Measurements from ENCODE around the gene CCDC9B.

Gene CCDC9B

GRCh38 chr15:40296561-40297230 lies 44.0 kb downstream of the CCDC9B start:
- H3K4me3 ChIP-seq (ENCODE audit: low read length): no peak overlapping the region
- DNase-seq (ENCODE audit: low read depth): no peak
- TF ChIP-seq CTCF (conservative IDR thresholded peaks at IDR 0.05; ENCODE audit: low read depth, low read length): no peak

DNA sequence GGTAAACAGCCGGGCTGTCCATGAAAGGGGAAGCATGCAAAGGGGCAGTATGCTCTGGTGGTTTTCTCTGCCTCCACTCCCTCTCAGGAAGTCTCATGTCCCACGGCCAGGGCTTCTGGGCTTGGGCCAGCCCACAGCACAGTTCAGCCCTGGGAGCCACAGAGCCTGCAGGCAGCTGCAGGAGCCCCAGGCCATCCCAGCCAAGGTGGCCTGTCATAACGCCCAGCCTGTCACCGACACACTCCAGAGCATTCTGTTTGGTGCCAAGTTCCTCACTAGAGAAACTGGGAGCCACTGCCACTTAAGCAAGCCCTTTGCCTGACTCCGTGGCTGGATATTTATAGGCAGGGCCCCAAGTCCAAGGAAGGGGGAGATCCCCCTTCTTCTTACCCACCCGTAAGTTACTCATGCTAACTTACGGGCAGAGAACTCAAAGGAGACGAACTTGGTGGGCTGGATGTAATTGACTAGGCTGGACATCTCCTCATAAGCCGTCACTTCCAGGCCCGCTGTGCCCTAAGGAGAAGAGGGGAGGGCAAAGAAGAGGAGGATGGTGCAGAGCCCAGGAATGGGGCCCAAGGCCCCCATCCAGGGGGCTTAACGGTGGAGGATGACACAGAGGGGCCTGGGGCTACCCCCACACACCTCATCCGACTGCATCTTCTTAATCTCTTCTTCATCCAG lies 44.7 kb downstream of the CCDC9B start:
- H3K4me3 ChIP-seq (ENCODE audit: low read length): no peak overlapping the region
- DNase-seq (ENCODE audit: low read depth): no peak
- no peak for TF ChIP-seq CTCF (conservative IDR thresholded peaks at IDR 0.05; ENCODE audit: low read depth, low read length)

GRCh38 chr15:40295297-40295696 lies 45.4 kb downstream of the CCDC9B start:
- DNase-seq (ENCODE audit: low read depth): no peak
- no peak overlapping the region for H3K4me3 ChIP-seq (ENCODE audit: low read length)
- no peak for TF ChIP-seq CTCF (conservative IDR thresholded peaks at IDR 0.05; ENCODE audit: low read depth, low read length)

DNA sequence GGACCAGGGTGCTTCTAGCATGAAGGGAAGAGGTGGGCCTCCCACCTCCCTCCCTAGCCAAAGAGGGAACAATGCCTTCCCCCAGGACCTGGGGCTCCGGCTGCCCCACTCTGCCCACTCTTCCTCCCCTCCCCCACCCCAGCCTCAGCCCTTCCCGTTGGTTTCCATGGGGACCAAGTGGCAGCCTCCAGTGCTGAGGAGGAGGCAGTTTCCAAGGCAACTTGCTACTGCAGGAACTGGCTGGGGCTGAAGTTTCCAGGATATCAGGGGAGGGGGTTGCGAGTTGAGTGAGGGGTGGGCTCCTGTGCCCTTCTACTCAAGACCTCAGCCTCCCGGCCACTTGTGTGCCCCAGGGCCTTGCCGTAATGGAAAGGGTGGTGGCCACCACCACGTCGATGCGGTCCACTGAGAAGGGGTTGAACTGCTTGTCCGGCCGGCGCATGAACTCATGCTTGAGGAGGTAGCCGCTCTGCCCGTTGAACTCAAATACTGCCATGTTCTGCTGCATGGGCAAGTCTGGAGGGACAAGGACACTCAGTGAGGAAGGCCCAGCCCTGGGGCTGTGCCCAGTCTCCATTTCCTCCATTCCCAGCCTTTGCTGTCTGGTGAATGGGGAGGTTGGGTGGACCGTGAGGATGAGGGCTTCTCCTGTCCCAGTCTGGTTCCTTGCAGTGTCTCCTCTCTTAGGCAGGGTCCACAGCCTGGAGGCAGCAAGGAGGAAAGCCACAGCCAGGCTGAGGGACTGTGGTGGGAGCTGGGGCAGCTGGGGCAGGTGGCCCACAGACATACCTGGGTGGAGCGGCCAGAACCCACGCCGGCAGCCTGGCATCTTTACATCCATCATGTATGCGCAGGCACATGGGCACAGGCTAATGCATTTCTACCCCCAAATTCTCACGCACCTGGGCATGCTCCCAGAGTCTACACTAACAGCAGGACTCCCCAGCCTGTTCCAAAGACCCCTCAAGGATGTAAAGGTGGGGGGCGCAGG lies 46.5 kb downstream of the CCDC9B start:
- TF ChIP-seq CTCF (conservative IDR thresholded peaks at IDR 0.05; ENCODE audit: low read depth, low read length): no peak
- H3K4me3 ChIP-seq (ENCODE audit: low read length): no peak overlapping the region
- DNase-seq (ENCODE audit: low read depth): no peak

DNA sequence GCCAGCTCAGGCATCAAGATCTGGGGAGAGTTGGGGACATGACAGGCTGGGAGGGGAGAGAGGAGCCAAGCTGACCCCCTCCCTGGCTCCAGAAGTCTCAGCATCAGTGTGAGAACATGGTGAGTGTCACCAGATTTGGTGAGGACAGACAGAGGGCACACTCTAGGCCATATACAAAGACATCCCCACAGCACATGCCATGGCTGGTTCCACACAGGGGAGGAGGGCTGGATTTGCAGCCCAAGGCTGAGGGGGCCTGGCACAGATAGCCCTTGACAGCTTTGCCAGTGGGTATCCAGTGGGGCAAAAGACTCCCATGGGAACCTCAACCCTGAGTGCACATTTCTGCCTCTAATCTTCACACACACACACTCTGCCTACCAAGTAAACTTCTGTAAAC lies 47.7 kb downstream of the CCDC9B start:
- DNase-seq (ENCODE audit: low read depth): no peak
- H3K4me3 ChIP-seq (ENCODE audit: low read length): no peak overlapping the region
- no peak for TF ChIP-seq CTCF (conservative IDR thresholded peaks at IDR 0.05; ENCODE audit: low read depth, low read length)

- no peak for TF ChIP-seq CTCF (conservative IDR thresholded peaks at IDR 0.05; ENCODE audit: low read depth, low read length)
- no peak overlapping the region for H3K4me3 ChIP-seq (ENCODE audit: low read length)
- DNase-seq (ENCODE audit: low read depth): no peak
Measured at GRCh38 chr15:40292246-40292645, 48.5 kb downstream of the CCDC9B start.
